Cerebellar nuclear complex (tissue), 1 donor: Measurements from ENCODE around the gene CCDC80.
A peak's percentile ranks its signal among the peaks of the same experiment; 100 is the strongest.
"Not testable (repeated sequence)": the region's sequence is repeated elsewhere in the genome, so short reads cannot be mapped to it uniquely, and the experiment has no call there.

Experiments used
- DNase-seq, 2 experiments: peaks; one replicate each; lab custom pipeline; 2025; lab: John Stamatoyannopoulos, UW

The CCDC80 gene

GRCh38 chr3:112587336-112587735 lies 53.6 kb downstream of the CCDC80 start:
- no peak for DNase-seq

DNA sequence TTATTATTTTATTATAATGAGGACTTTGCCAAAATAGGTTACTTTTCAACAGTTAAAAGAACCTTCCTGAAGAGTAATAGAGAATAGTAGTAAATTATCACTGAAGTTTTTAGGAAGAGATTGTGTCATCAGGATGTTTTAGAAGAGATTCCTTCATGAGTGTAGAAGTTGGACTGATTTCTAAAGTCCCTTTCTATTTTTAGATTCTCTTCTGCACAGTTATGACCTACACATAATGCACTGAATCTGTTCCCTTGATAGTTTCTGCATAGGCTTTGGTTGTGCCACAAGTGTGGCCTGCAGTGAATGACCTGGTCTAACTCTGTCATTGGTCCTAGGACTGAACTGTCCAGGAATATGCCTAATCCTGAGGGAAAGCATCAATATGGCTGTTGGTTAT lies 55.2 kb downstream of the CCDC80 start:
- no peak for DNase-seq

GRCh38 chr3:112583105-112583504 lies 57.8 kb downstream of the CCDC80 start:
- DNase-seq: no peak

GRCh38 chr3:112582244-112582874 lies 58.6 kb downstream of the CCDC80 start:
- no peak for DNase-seq

DNA sequence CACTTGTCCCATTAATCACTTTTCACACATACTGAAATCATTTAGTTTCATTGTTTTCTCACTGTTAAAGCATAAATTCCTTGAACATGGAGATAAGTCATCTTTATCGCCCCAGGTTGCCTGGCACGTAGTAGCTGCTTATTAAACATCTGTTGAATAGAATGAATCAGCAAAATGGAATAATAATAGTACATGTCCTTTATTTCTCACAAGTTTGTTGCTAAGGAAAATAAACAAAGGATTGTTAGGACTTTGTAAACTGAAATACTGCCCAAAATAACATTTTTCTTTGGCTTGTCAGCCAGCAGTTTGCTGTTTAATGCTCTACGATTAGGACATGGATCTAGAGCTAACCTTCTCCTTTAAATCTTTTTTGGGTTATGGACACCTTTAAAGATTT lies 61.2 kb downstream of the CCDC80 start:
- no peak for DNase-seq

GRCh38 chr3:112579232-112579631 lies 61.7 kb downstream of the CCDC80 start:
- DNase-seq: no peak

- DNase-seq: no peak
Measured at GRCh38 chr3:112572701-112573100, 68.2 kb downstream of the CCDC80 start.

DNA sequence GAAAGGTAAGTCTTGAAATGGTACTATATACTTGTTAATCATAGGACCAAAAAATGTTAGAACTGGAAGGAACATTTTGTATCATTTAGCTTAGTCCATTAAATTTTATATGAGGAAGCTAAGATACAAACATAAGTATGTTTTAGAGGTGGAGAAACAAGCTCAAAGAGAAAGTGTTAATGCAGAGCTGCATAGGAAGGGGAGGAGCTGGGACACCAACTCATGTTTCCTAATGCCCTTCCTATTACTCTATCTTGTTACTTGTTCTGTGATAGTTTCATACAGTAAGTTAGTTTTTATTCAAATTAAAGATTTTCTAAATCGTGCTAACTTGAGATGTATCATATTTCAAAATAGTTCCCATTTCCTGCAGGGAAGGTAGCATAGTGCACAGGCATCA lies 71.7 kb downstream of the CCDC80 start:
- no peak for DNase-seq

DNA sequence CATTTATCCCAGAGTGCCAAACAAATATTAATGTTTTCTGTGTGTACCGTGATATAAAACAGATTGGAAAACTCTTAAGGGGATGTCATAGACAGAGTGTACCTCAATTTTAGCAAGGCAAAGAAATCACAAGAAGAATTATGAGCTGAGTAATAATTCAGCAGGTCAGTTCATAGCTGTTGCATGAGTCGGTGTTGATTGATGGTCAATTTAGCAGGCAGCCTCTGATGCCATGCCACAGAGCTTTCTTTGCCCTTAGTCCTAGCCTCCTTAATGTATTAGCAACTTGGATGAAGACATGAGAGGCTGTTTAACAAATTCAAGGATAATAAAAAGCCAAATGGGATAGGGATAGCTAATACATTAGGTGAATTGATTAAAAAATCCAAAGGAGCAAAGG lies 72.3 kb downstream of the CCDC80 start:
- DNase-seq: no peak

- no peak for DNase-seq
Measured at GRCh38 chr3:112564940-112565305, 76.0 kb downstream of the CCDC80 start.

DNA sequence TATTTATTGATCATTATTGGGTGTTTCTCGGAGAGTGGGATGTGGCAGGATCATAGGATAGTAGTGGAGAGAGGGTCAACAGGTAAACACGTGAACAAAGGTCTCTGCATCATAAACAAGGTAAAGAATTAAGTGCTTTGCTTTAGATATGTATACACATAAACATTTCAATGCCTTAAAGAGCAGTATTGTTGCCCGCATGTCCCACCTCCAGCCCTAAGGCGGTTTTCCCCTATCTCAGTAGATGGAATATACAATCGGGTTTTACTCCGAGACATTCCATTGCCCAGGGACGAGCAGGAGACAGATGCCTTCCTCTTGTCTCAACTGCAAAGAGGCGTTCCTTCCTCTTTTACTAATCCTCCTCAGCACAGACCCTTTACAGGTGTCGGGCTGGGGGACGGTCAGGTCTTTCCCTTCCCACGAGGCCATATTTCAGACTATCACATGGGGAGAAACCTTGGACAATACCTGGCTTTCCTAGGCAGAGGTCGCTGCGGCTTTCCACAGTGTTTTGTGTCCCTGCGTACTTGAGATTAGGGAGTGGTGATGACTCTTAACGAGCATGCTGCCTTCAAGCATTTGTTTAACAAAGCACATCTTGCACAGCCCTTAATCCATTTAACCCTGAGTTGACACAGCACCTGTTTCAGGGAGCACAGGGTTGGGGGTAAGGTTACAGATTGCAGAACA lies 76.5 kb downstream of the CCDC80 start:
- DNase-seq: not testable (repeated sequence)

- DNase-seq: peak; percentile 64 to 96
Measured at GRCh38 chr3:112561734-112562529, 79.0 kb downstream of the CCDC80 start, which contains the start of the genes ATG3 and SLC35A5. TSS of gene ATG3 (minus strand) at chr3:112561962. CDS start at chr3:112561528, 434 bp downstream. TSS of gene SLC35A5 (plus strand) at chr3:112562045. CDS start at chr3:112563404, 1,359 bp downstream.

GRCh38 chr3:112561484-112561733 lies 79.5 kb downstream of the CCDC80 start:
- no peak for DNase-seq

- DNase-seq: peak in 1 of 2 experiments; percentile 3
Measured at GRCh38 chr3:112560721-112561483, 80.0 kb downstream of the CCDC80 start.

DNA sequence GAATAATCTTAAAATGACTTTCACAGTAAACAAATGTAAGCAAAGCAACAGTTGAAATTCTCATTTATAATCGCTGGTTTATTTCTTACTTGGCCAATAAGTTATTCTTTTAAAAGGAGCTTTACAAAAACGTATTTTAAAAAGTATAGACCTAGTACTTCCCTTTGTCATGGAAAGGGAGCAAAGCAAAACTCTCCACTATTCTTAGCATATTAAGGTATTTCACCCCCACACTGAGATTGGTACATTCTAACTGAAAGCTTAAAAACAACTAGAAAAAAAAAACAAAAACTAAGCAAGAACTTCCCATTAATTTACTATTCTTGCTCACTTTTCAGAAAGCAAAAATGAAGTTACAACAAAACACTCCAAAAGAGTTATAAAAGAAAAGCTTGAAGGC lies 80.6 kb downstream of the CCDC80 start:
- no peak for DNase-seq

- no peak for DNase-seq
Measured at GRCh38 chr3:112557976-112558375, 83.0 kb downstream of the CCDC80 start.

DNA sequence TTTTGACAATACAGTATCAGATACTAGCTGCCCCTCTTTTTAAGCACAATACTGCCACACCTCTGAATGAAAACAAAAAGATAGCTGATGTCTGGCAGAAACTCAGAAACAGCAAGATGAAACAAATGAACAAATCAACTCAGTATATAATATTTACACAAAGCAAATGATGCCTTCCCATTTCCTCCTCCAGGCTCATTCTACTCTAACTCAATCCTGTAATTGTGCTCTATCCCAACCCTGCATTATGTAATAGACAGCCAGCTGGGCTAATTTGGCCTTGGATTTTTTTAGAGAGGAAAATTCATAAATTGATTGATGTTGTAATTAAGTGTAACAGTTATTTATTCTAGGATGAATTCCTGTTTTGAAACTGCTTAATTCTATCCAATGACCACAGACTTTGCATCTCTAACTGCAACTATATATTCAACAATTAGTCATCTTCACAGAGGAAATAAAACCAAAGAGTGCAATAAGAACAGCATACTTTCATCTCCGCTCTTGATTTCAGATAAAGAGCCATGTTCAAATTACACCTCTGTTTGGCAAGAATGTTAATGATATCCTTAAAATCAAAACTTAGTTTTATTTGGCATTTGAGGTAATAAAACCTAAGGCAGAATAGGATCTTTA lies 85.3 kb downstream of the CCDC80 start:
- no peak for DNase-seq

- DNase-seq: no peak
Measured at GRCh38 chr3:112550859-112551258, 90.1 kb downstream of the CCDC80 start.
